GM12878 (cell line): ENCODE measurements around the gene MT1G. TPM values are rescaled to one million over a fixed set of nuclear protein-coding genes. Genes with fewer than 3 reads are reported as not detected.

ENCODE experiments used
- ATAC-seq: fragments of 200-7000 bp; cut with Tn5 transposase; 3 replicates; pipeline ENCODE4 v1.9.1; 2020; ENCODE audit warnings: mild to moderate bottlenecking, moderate library complexity
- BruUV-seq: library from RNA; stranded (reverse); fragments of 400-500 nt; replicated peaks from 2 replicates; lab custom pipeline; 2021; lab: Mats Ljungman, UMichigan
- CTCF ChIA-PET: fragments of 300-600 bp; sonication (Branson Sonifier 250); formaldehyde crosslinking; extraction: SDS; loops from one replicate; lab custom pipeline; 2021; ENCODE audit warnings: inconsistent platforms; lab: Yijun Ruan, JAX
- POLR2A ChIA-PET: fragments of 350-600 bp; formaldehyde crosslinking; extraction: SDS; loops from one replicate; lab custom pipeline; 2021; ENCODE audit warnings: inconsistent platforms; lab: Charles Lee
- RAD21 ChIA-PET: fragments of 300-600 bp; sonication (Branson Sonifier 250); formaldehyde crosslinking; loops from one replicate; lab custom pipeline; 2023; ENCODE audit warnings: antibody characterized with exemption; ENCODE audit not compliant: unreplicated experiment; lab: Charles Lee
- SMC1A ChIA-PET: fragments of 300-600 bp; sonication (Branson Sonifier 250); formaldehyde crosslinking; loops from one replicate; lab custom pipeline; 2023; ENCODE audit not compliant: unreplicated experiment, uncharacterized antibody; lab: Charles Lee
- DNase-seq: peaks from one replicate; pipeline ENCODE4 v3.0.0-alpha.2; 2011; ENCODE audit warnings: low read depth, low spot score
- FAIRE-seq: peaks from 3 replicates; lab custom pipeline; 2011; peaks lifted over from hg19 to GRCh38; lab: Jason Lieb, UNC
- H2AFZ ChIP-seq: 2 replicates; pipeline ENCODE4 v1.6.0; 2011; ENCODE audit warnings: low read depth, low read length, control low read depth; ENCODE audit not compliant: control insufficient read depth
- H3K27ac ChIP-seq: 2 replicates; pipeline ENCODE4 v1.5.1; 2011; ENCODE audit warnings: control low read depth; ENCODE audit not compliant: control insufficient read depth, insufficient read depth
- H3K27me3 ChIP-seq, 2 experiments: replicated peaks in 1 of 2; 2 replicates each; pipeline versions ENCODE4 v1.6.0 to v1.6.1; 2011; ENCODE audit warnings: low read length in 1 of 2; ENCODE audit not compliant: control insufficient read depth in 2 of 2, insufficient read depth in 2 of 2
- H3K36me3 ChIP-seq, 2 experiments: 2 replicates each; pipeline ENCODE4 v1.5.1; 2011; ENCODE audit warnings: low read length in 1 of 2; ENCODE audit not compliant: control insufficient read depth in 2 of 2, insufficient read depth in 2 of 2
- H3K4me1 ChIP-seq: 2 replicates; pipeline ENCODE4 v1.6.1; 2011; ENCODE audit warnings: mild to moderate bottlenecking, low read length, moderate library complexity, mixed read lengths; ENCODE audit not compliant: control insufficient read depth, insufficient read depth
- H3K4me2 ChIP-seq: 2 replicates; pipeline ENCODE4 v1.6.0; 2011; ENCODE audit warnings: control low read depth; ENCODE audit not compliant: control insufficient read depth, insufficient read depth
- H3K4me3 ChIP-seq: fragments of 200-600 bp; sonication (generic); 2 replicates; pipeline ENCODE4 v1.5.1; 2016
- H3K79me2 ChIP-seq: 2 replicates; pipeline ENCODE4 v1.6.0; 2011; ENCODE audit warnings: low read length; ENCODE audit not compliant: control insufficient read depth, insufficient read depth
- H3K9ac ChIP-seq: 2 replicates; pipeline ENCODE4 v1.8.0; 2011; ENCODE audit warnings: low read length, control low read depth, mixed read lengths; ENCODE audit not compliant: control insufficient read depth, insufficient read depth
- H3K9me3 ChIP-seq: replicated peaks from 3 replicates; pipeline ENCODE4 v1.5.1; 2011; ENCODE audit warnings: mild to moderate bottlenecking, low read length; ENCODE audit not compliant: control insufficient read depth, insufficient read depth
- H4K20me1 ChIP-seq: 2 replicates; pipeline ENCODE4 v1.6.0; 2011; ENCODE audit not compliant: control insufficient read depth, insufficient read depth
- BRCA1 ChIP-seq: IDR thresholded peaks from 2 replicates; pipeline ENCODE4 v1.6.1; 2011; ENCODE audit warnings: low read depth, low read length, improper control_type of control experiment
- GATAD2B ChIP-seq: fragments of 450-650 bp; conservative IDR thresholded peaks from 2 replicates; pipeline ENCODE4 v1.6.1; 2017; ENCODE audit warnings: low read depth, mild to moderate bottlenecking, moderate library complexity
- ZNF274 ChIP-seq: IDR thresholded peaks from one replicate; pipeline ENCODE4 v1.8.0; 2011; ENCODE audit not compliant: insufficient read length, insufficient read depth
- WGBS: methylation state at CpG from one replicate; pipeline ENCODE4 v1.1.6; 2016; ENCODE audit warnings: low lambda C conversion rate; ENCODE audit not compliant: insufficient replicate concordance, insufficient coverage; ENCODE audit errors: missing lambda C conversion rate; 5-methylcytosine and 5-hydroxymethylcytosine counted together
- in situ Hi-C: fragments of 300-500 bp; cut with MboI; formaldehyde crosslinking; loops from 9 replicates; pipeline ENCODE4 v1.14.3; 2018; ENCODE audit warnings: mixed read lengths
- intact Hi-C: fragments of 100-400 bp; cut with micrococcal nuclease; formaldehyde crosslinking; loops from one replicate; pipeline ENCODE4 v1.14.2; 2022; ENCODE audit not compliant: unreplicated experiment
- polyA plus RNA-seq, 11 experiments: library from polyadenylated mRNA; depleted of rRNA in 4 of 11; unstranded in 6 of 11; stranded (reverse) in 5 of 11; fragments of >200 nt; fragmentation: Nextera tagmentation in 4 of 11; fragmentation: Illumina TruSeq in 1 of 11; extraction: Ambion mirVana in 4 of 11; extraction: Trizol in 1 of 11; gene quantifications; 1 replicate in 1 of 11; 2 replicates in 10 of 11; pipeline versions ENCODE4 v1.2.1 to v1.2.3, GENCODE V29; 2011 to 2016; ENCODE audit warnings: inconsistent platforms in 2 of 11, missing spikeins in 2 of 11, low read depth in 1 of 11
- total RNA-seq, 4 experiments: library from RNA; depleted of rRNA in 3 of 4; stranded (reverse); fragments of >200 nt in 3 of 4; fragmentation: Illumina TruSeq in 1 of 4; extraction: Trizol in 1 of 4; gene quantifications; 2 replicates each; pipeline versions ENCODE4 v1.2.1 to v1.2.3, GENCODE V29; 2013 to 2021
- TF ChIP-seq, protein P1 (sequence below): fragments of 450-650 bp; IDR thresholded peaks from 2 replicates; pipeline ENCODE4 v1.6.1; 2018; ENCODE audit warnings: borderline replicate concordance, mild to moderate bottlenecking; ENCODE audit not compliant: partially characterized antibody

The MT1G gene
- total and polyA plus RNA-seq, 10 of the 15 experiments (the other 5 are each of a cell fraction or from before 2014, with no cell fraction given): 1.2 to 9.1 (median 4.6) TPM

DNA sequence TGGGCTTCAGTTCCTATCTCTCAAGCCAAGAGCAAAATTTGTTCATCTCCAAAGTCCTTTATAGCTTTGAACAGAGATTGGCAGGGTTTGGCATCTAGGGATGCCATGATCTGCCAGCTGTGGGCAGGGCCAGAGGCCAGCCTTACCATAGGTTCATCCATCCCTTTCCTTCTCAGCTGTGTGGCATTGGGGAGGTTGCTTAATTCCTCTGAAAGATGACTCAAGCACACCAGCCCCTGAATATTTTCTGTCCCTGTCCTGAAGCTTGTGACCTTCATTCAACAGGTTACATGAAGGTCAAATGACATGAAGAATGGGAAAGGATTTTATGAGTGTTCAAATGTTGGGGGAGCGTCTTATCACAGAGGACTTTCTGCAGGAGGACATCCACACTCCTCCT lies 3.4 kb downstream of the MT1G start:
- WGBS: 10% methylated on average over 1 of the region's 1 CpG
- Histone ChIP-seq H3K4me3 (no peak overlapping the region), H3K27me3 (peaks cover 21 to 23% of the 10 kb centered on the region in 2 experiments), H2AFZ (no peak overlapping the region), H3K36me3 (no peaks in the 10 kb centered on the region), H4K20me1 (no peaks in the 10 kb centered on the region), H3K79me2 (no peaks in the 10 kb centered on the region), H3K9me3 (no peaks in the 10 kb centered on the region), H3K9ac (no peak overlapping the region), H3K4me2 (no peak overlapping the region), H3K27ac (no peak overlapping the region), H3K4me1 (no peaks in the 10 kb centered on the region)
- DNase-seq: no peak
- ChIA-PET POLR2A (no interaction called here), CTCF (no interaction called here), RAD21 (no interaction called here), SMC1A (no interaction called here)
- intact Hi-C loops (no loop called here), in situ Hi-C loops (no loop called here)
- no peak for TF ChIP-seq GATAD2B
- TF ChIP-seq ZNF274: no peak
- TF ChIP-seq, protein P1, sequence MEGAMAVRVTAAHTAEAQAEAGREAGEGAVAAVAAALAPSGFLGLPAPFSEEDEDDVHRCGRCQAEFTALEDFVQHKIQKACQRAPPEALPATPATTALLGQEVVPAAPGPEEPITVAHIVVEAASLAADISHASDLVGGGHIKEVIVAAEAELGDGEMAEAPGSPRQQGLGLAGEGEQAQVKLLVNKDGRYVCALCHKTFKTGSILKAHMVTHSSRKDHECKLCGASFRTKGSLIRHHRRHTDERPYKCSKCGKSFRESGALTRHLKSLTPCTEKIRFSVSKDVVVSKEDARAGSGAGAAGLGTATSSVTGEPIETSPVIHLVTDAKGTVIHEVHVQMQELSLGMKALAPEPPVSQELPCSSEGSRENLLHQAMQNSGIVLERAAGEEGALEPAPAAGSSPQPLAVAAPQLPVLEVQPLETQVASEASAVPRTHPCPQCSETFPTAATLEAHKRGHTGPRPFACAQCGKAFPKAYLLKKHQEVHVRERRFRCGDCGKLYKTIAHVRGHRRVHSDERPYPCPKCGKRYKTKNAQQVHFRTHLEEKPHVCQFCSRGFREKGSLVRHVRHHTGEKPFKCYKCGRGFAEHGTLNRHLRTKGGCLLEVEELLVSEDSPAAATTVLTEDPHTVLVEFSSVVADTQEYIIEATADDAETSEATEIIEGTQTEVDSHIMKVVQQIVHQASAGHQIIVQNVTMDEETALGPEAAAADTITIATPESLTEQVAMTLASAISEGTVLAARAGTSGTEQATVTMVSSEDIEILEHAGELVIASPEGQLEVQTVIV: no peak
- TF ChIP-seq BRCA1: no peak
- ATAC-seq: no peak
- no peak for FAIRE-seq
- no TSS peak for BruUV-seq
